Fibroblast of the aortic adventitia (primary cell): ENCODE data around the gene WDR74. TPM values are rescaled to one million over a fixed set of nuclear protein-coding genes. Genes with fewer than 3 reads are reported as not detected.

Experiments used
- DNase-seq: peaks from one replicate; pipeline ENCODE4 v3.0.0-alpha.2; 2010; ENCODE audit warnings: low read depth
- H3K4me3 ChIP-seq: 2 replicates; pipeline ENCODE4 v1.5.1; 2011; ENCODE audit warnings: low read depth, mild to moderate bottlenecking, control low read depth, low read length, moderate library complexity
- CTCF ChIP-seq: IDR thresholded peaks from 2 replicates; pipeline ENCODE4 v1.5.1; 2011; ENCODE audit warnings: mild to moderate bottlenecking, low read length, control low read depth, inconsistent platforms; ENCODE audit not compliant: insufficient read depth
- total RNA-seq: library from RNA; depleted of rRNA; stranded (reverse); fragments of >200 nt; gene quantifications from 2 replicates; pipeline ENCODE4 v1.2.3, GENCODE V29; 2012; ENCODE audit warnings: low replicate concordance

WDR74 gene
- total RNA-seq, 1 donor, result 29.5 TPM

- no peak for TF ChIP-seq CTCF
- no peak for DNase-seq
- H3K4me3 ChIP-seq, result peak overlapping the region; percentile 99
Observed at GRCh38 chr11:62882431-62882749, 43.0 kb upstream of the WDR74 start.

GRCh38 chr11:62881579-62882430, 42.4 kb upstream of the WDR74 start:
- peak; percentile 98 for DNase-seq
- TF ChIP-seq CTCF, result no peak
- peak overlapping the region; percentile 99 for H3K4me3 ChIP-seq

GRCh38 chr11:62880803-62881578, 41.6 kb upstream of the WDR74 start, which contains the start of gene SLC3A2:
TSS of gene SLC3A2 (plus strand) at chr11:62880896. CDS start at chr11:62881024, 128 bp downstream.
- DNase-seq, result peak; percentile 85
- H3K4me3 ChIP-seq, result peak within 1 kb of the TSS; percentile 99
- TF ChIP-seq CTCF, result peak; percentile 52

- peak; percentile 86 for DNase-seq
- peak overlapping the region; percentile 99 for H3K4me3 ChIP-seq
- no peak for TF ChIP-seq CTCF
Observed at GRCh38 chr11:62880231-62880802, 40.9 kb upstream of the WDR74 start.

GRCh38 chr11:62879235-62879978, 40.0 kb upstream of the WDR74 start:
- TF ChIP-seq CTCF, result no peak
- peak overlapping the region; percentile 99 for H3K4me3 ChIP-seq
- DNase-seq, result peak; percentile 58

- no peak for DNase-seq
- TF ChIP-seq CTCF, result no peak
- no peak overlapping the region for H3K4me3 ChIP-seq
Observed at GRCh38 chr11:62876712-62877111, 37.3 kb upstream of the WDR74 start.
